H9 (cell line): ENCODE measurements around the gene RPAP2. TPM values are rescaled to one million over a fixed set of nuclear protein-coding genes. Genes with fewer than 3 reads are reported as not detected.

Source experiments
- DNase-seq: peaks from one replicate; pipeline ENCODE4 v3.0.0-alpha.2; 2017
- H2AFZ ChIP-seq: one replicate; pipeline ENCODE4 v1.6.1; 2013; ENCODE audit warnings: mild to moderate bottlenecking, low read length, control low read depth, moderate library complexity
- H2AK5ac ChIP-seq: 2 replicates; pipeline ENCODE4 v1.6.1; 2013; ENCODE audit warnings: low read length, control low read depth, mixed read lengths; ENCODE audit not compliant: insufficient read length
- H2BK120ac ChIP-seq: one replicate; pipeline ENCODE4 v1.6.1; 2013; ENCODE audit warnings: low read depth, mild to moderate bottlenecking, low read length, control low read depth, inconsistent platforms; ENCODE audit not compliant: poor library complexity, severe bottlenecking
- H2BK12ac ChIP-seq: 2 replicates; pipeline ENCODE4 v1.6.1; 2013; ENCODE audit warnings: low read length, control low read depth, mixed read lengths, low read depth; ENCODE audit not compliant: insufficient read length
- H2BK15ac ChIP-seq: 2 replicates; pipeline ENCODE4 v1.6.1; 2013; ENCODE audit warnings: low read depth, low read length, control low read depth
- H2BK20ac ChIP-seq: one replicate; pipeline ENCODE4 v1.6.1; 2013; ENCODE audit warnings: low read depth, mild to moderate bottlenecking, low read length, control low read depth, inconsistent platforms; ENCODE audit not compliant: poor library complexity, severe bottlenecking
- H2BK5ac ChIP-seq: 2 replicates; pipeline ENCODE4 v1.6.1; 2013; ENCODE audit warnings: low read length, control low read depth, mixed read lengths; ENCODE audit not compliant: insufficient read length
- H3K14ac ChIP-seq: 2 replicates; pipeline ENCODE4 v1.6.1; 2013; ENCODE audit warnings: low read length, control low read depth; ENCODE audit not compliant: insufficient read depth
- H3K18ac ChIP-seq: 2 replicates; pipeline ENCODE4 v1.6.1; 2013; ENCODE audit warnings: low read depth, mild to moderate bottlenecking, mixed read lengths, low read length, control low read depth; ENCODE audit not compliant: insufficient read length
- H3K23ac ChIP-seq: 2 replicates; pipeline ENCODE4 v1.6.1; 2013; ENCODE audit warnings: low read length, control low read depth, mixed read lengths, low read depth; ENCODE audit not compliant: insufficient read length
- H3K23me2 ChIP-seq: 2 replicates; pipeline ENCODE4 v1.6.1; 2013; ENCODE audit warnings: low read depth, mild to moderate bottlenecking, mixed read lengths, low read length, control low read depth; ENCODE audit not compliant: insufficient read length, poor library complexity, severe bottlenecking
- H3K27ac ChIP-seq: 2 replicates; pipeline ENCODE4 v1.5.1; 2013; ENCODE audit warnings: low read length, control low read depth, mixed read lengths, low read depth; ENCODE audit not compliant: insufficient read length
- H3K27me3 ChIP-seq: 2 replicates; pipeline ENCODE4 v1.6.1; 2013; ENCODE audit warnings: low read length, control low read depth, inconsistent platforms; ENCODE audit not compliant: insufficient read depth
- H3K4ac ChIP-seq: 2 replicates; pipeline ENCODE4 v1.6.1; 2013; ENCODE audit warnings: low read depth, mild to moderate bottlenecking, control low read depth, inconsistent platforms, low read length, moderate library complexity
- H3K4me1 ChIP-seq: 2 replicates; pipeline ENCODE4 v1.6.1; 2013; ENCODE audit warnings: low read length, control low read depth, inconsistent platforms; ENCODE audit not compliant: insufficient read depth
- H3K4me2 ChIP-seq: 2 replicates; pipeline ENCODE4 v1.6.1; 2013; ENCODE audit warnings: low read length, control low read depth, mixed read lengths; ENCODE audit not compliant: insufficient read length, insufficient read depth
- H3K56ac ChIP-seq: 2 replicates; pipeline ENCODE4 v1.6.1; 2013; ENCODE audit warnings: low read depth, mild to moderate bottlenecking, mixed read lengths, low read length, control low read depth; ENCODE audit not compliant: insufficient read length
- H3K79me1 ChIP-seq: 2 replicates; pipeline ENCODE4 v1.6.1; 2013; ENCODE audit warnings: low read depth, mild to moderate bottlenecking, moderate library complexity, low read length, control low read depth, inconsistent platforms; ENCODE audit not compliant: insufficient read depth, poor library complexity, severe bottlenecking
- H3K79me2 ChIP-seq: 2 replicates; pipeline ENCODE4 v1.6.1; 2013; ENCODE audit warnings: low read length, control low read depth, inconsistent platforms; ENCODE audit not compliant: insufficient read depth
- H3K9ac ChIP-seq: 2 replicates; pipeline ENCODE4 v1.6.1; 2013; ENCODE audit warnings: low read length, control low read depth, mixed read lengths; ENCODE audit not compliant: insufficient read length; ENCODE audit errors: extremely low read depth
- H3K9me3 ChIP-seq: one replicate; pipeline ENCODE4 v1.6.1; 2013; ENCODE audit warnings: low read depth, low read length, inconsistent platforms; ENCODE audit not compliant: control insufficient read depth
- H3T11ph ChIP-seq: one replicate; pipeline ENCODE4 v1.6.1; 2013; ENCODE audit warnings: mild to moderate bottlenecking, low read length, control low read depth, inconsistent platforms
- H4K20me1 ChIP-seq: one replicate; pipeline ENCODE4 v1.6.1; 2013; ENCODE audit not compliant: control insufficient read depth, insufficient read length, insufficient read depth
- H4K5ac ChIP-seq: 2 replicates; pipeline ENCODE4 v1.6.1; 2013; ENCODE audit warnings: low read depth, mild to moderate bottlenecking, mixed read lengths, low read length, control low read depth; ENCODE audit not compliant: insufficient read length
- H4K8ac ChIP-seq: replicated peaks from 2 replicates; pipeline ENCODE4 v1.6.1; 2013; ENCODE audit warnings: low read length, control low read depth, mixed read lengths, low read depth; ENCODE audit not compliant: insufficient read length
- H4K91ac ChIP-seq: 2 replicates; pipeline ENCODE4 v1.6.1; 2013; ENCODE audit warnings: low read depth, mild to moderate bottlenecking, moderate library complexity, mixed read lengths, low read length, control low read depth; ENCODE audit not compliant: insufficient read length
- H3K27ac Mint-ChIP-seq, 3 experiments: 2 replicates in 2 of 3; 3 replicates in 1 of 3; pipeline ENCODE4 v1.8.0; 2020 to 2021; ENCODE audit warnings: mixed read lengths in 3 of 3, mild to moderate bottlenecking in 1 of 3, moderate library complexity in 1 of 3
- H3K27me3 Mint-ChIP-seq: 2 replicates; pipeline ENCODE4 v1.8.0; 2021; ENCODE audit warnings: low read depth, mild to moderate bottlenecking, moderate library complexity, mixed read lengths
- H3K36me3 Mint-ChIP-seq, 3 experiments: 2 replicates in 2 of 3; 3 replicates in 1 of 3; pipeline ENCODE4 v1.8.0; 2020 to 2021; ENCODE audit warnings: low read depth in 3 of 3, mixed read lengths in 3 of 3; ENCODE audit not compliant: insufficient read depth in 1 of 3
- H3K4me1 Mint-ChIP-seq, 2 experiments: 2 replicates each; pipeline ENCODE4 v1.8.0; 2020; ENCODE audit warnings: mixed read lengths in 2 of 2
- H3K4me3 Mint-ChIP-seq, 2 experiments: 2 replicates in 1 of 2; 3 replicates in 1 of 2; pipeline ENCODE4 v1.8.0; 2020 to 2021; ENCODE audit warnings: mild to moderate bottlenecking in 2 of 2, mixed read lengths in 2 of 2, moderate library complexity in 1 of 2
- H3K9me3 Mint-ChIP-seq, 2 experiments: 2 replicates in 1 of 2; 3 replicates in 1 of 2; pipeline ENCODE4 v1.8.0; 2020; ENCODE audit warnings: mild to moderate bottlenecking in 2 of 2, mixed read lengths in 2 of 2, moderate library complexity in 1 of 2
- CTCF ChIP-seq: fragments of 200-600 bp; sonication (generic); conservative IDR thresholded peaks from 3 replicates; pipeline ENCODE4 v1.8.0; 2021; ENCODE audit warnings: antibody characterized with exemption, mild to moderate bottlenecking
- total RNA-seq: library from RNA; stranded (reverse); gene quantifications from 2 replicates; pipeline ENCODE4 v1.2.1, GENCODE V29; 2021

Gene RPAP2
- total RNA-seq, 1 experiment from 2014 or later = 27.4 TPM

GRCh38 chr1:92310185-92310597 lies 11.3 kb downstream of the RPAP2 start:
- Mint-ChIP-seq H3K4me1 (peaks cover 3 to 5% of the 10 kb centered on the region in 2 experiments; a peak in 2 of 4 replicates), H3K27ac (no peak overlapping the region), H3K36me3 (peaks cover 5 to 39% (median 34%) of the 10 kb centered on the region in 3 experiments; a peak in 5 of 7 replicates), H3K4me3 (no peak overlapping the region), H3K27me3 (no peaks in the 10 kb centered on the region), H3K9me3 (no peaks in the 10 kb centered on the region)
- H2BK12ac ChIP-seq = no peak overlapping the region
- no peak overlapping the region for H2BK5ac ChIP-seq
- no peak for DNase-seq
- H3K23me2 ChIP-seq = no peaks in the 10 kb centered on the region
- peak; percentile 69 for TF ChIP-seq CTCF
- no peaks in the 10 kb centered on the region for H3K79me1 ChIP-seq
- no peak overlapping the region for H3K9ac ChIP-seq
- H3K79me2 ChIP-seq = no peaks in the 10 kb centered on the region
- no peak overlapping the region for H2AK5ac ChIP-seq
- no peak overlapping the region for H3K23ac ChIP-seq
- H4K5ac ChIP-seq = no peak overlapping the region
- no peaks in the 10 kb centered on the region for H3K27me3 ChIP-seq
- H3T11ph ChIP-seq = no peak overlapping the region
- no peak overlapping the region for H4K91ac ChIP-seq
- no peak overlapping the region for H4K8ac ChIP-seq
- H3K14ac ChIP-seq = no peak overlapping the region
- H2BK15ac ChIP-seq = no peak overlapping the region
- no peak overlapping the region for H2BK20ac ChIP-seq
- no peak overlapping the region for H3K4ac ChIP-seq
- H3K9me3 ChIP-seq = no peaks in the 10 kb centered on the region
- H4K20me1 ChIP-seq = no peaks in the 10 kb centered on the region
- H3K4me1 ChIP-seq = no peaks in the 10 kb centered on the region
- no peak overlapping the region for H3K4me2 ChIP-seq
- no peak overlapping the region for H2AFZ ChIP-seq
- H3K18ac ChIP-seq = no peak overlapping the region
- no peak overlapping the region for H2BK120ac ChIP-seq
- no peak overlapping the region for H3K27ac ChIP-seq
- no peak overlapping the region for H3K56ac ChIP-seq
